ENCODE data around the gene CAB39.

GRCh38 chr2:230674966-230675672 lies 37.5 kb upstream of the CAB39 start:
- TF ChIP-seq CTCF (IDR thresholded peaks at IDR 0.05) (no peak), EZH2 (IDR thresholded peaks at IDR 0.05; ENCODE audit: borderline replicate concordance, insufficient read depth, low read depth, low read length, poor library complexity, severe bottlenecking) (no peak)

All from B cell (primary cell).